D721Med (cell line): ENCODE results near the gene FARP2.
"Not testable (repeated sequence)": the region's sequence is repeated elsewhere in the genome, so short reads cannot be mapped to it uniquely, and the experiment has no call there.

Source experiments
- DNase-seq: peaks from one replicate; pipeline ENCODE4 v3.0.0; 2011; ENCODE audit warnings: low spot score; ENCODE audit not compliant: insufficient read length
- FAIRE-seq: peaks from 2 replicates; lab custom pipeline; 2011; peaks lifted over from hg19 to GRCh38; lab: Jason Lieb, UNC
- TF ChIP-seq, protein P1 (sequence below): IDR thresholded peaks from 2 replicates; pipeline ENCODE4 v1.5.1; 2012; ENCODE audit warnings: mild to moderate bottlenecking, control low read depth; ENCODE audit not compliant: insufficient read depth; ENCODE audit errors: missing control alignments

FARP2 gene

GRCh38 chr2:241391892-241392665 lies 36.0 kb downstream of the FARP2 start:
- DNase-seq, result no peak
- FAIRE-seq, result no peak

GRCh38 chr2:241392753-241393152 lies 36.7 kb downstream of the FARP2 start:
- not testable (repeated sequence) for DNase-seq, FAIRE-seq

More at GRCh38 chr2:241391892-241392665, 36.0 kb downstream of the FARP2 start:
- TF ChIP-seq, protein P1, sequence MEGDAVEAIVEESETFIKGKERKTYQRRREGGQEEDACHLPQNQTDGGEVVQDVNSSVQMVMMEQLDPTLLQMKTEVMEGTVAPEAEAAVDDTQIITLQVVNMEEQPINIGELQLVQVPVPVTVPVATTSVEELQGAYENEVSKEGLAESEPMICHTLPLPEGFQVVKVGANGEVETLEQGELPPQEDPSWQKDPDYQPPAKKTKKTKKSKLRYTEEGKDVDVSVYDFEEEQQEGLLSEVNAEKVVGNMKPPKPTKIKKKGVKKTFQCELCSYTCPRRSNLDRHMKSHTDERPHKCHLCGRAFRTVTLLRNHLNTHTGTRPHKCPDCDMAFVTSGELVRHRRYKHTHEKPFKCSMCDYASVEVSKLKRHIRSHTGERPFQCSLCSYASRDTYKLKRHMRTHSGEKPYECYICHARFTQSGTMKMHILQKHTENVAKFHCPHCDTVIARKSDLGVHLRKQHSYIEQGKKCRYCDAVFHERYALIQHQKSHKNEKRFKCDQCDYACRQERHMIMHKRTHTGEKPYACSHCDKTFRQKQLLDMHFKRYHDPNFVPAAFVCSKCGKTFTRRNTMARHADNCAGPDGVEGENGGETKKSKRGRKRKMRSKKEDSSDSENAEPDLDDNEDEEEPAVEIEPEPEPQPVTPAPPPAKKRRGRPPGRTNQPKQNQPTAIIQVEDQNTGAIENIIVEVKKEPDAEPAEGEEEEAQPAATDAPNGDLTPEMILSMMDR, result peak; percentile 26

GRCh38 chr2:241393524-241394196 lies 37.6 kb downstream of the FARP2 start:
- TF ChIP-seq, protein P1, result no peak
- DNase-seq (no peak), FAIRE-seq (no peak)

GRCh38 chr2:241396809-241397208 lies 40.7 kb downstream of the FARP2 start:
- not testable (repeated sequence) for DNase-seq, FAIRE-seq

GRCh38 chr2:241399941-241400922 lies 44.1 kb downstream of the FARP2 start:
- DNase-seq (no peak), FAIRE-seq (no peak)
- TF ChIP-seq, protein P1, result no peak

- DNase-seq (no peak), FAIRE-seq (no peak)
- TF ChIP-seq, protein P1, result no peak
These were observed 52.8 kb downstream of the FARP2 start for GRCh38 chr2:241408849-241409248.

- no peak for FAIRE-seq
- TF ChIP-seq, protein P1, result no peak
- DNase-seq, result no peak
These were observed 54.7 kb downstream of the FARP2 start for GRCh38 chr2:241410739-241411176.
